GM12878 (cell line): ENCODE measurements around the gene RHBDD1. TPM values are rescaled to one million over a fixed set of nuclear protein-coding genes. Genes with fewer than 3 reads are reported as not detected.
A peak's percentile ranks its signal among the peaks of the same experiment; 100 is the strongest.
"Not testable (repeated sequence)": the region's sequence is repeated elsewhere in the genome, so short reads cannot be mapped to it uniquely, and the experiment has no call there.

Source experiments
- ATAC-seq: fragments of 200-7000 bp; cut with Tn5 transposase; 3 replicates; pipeline ENCODE4 v1.9.1; 2020; ENCODE audit warnings: mild to moderate bottlenecking, moderate library complexity
- BruUV-seq: library from RNA; stranded (reverse); fragments of 400-500 nt; replicated peaks from 2 replicates; lab custom pipeline; 2021; lab: Mats Ljungman, UMichigan
- CTCF ChIA-PET: fragments of 300-600 bp; sonication (Branson Sonifier 250); formaldehyde crosslinking; extraction: SDS; loops from one replicate; lab custom pipeline; 2021; ENCODE audit warnings: inconsistent platforms; lab: Yijun Ruan, JAX
- POLR2A ChIA-PET: fragments of 350-600 bp; formaldehyde crosslinking; extraction: SDS; loops from one replicate; lab custom pipeline; 2021; ENCODE audit warnings: inconsistent platforms; lab: Charles Lee
- RAD21 ChIA-PET: fragments of 300-600 bp; sonication (Branson Sonifier 250); formaldehyde crosslinking; loops from one replicate; lab custom pipeline; 2023; ENCODE audit warnings: antibody characterized with exemption; ENCODE audit not compliant: unreplicated experiment; lab: Charles Lee
- SMC1A ChIA-PET: fragments of 300-600 bp; sonication (Branson Sonifier 250); formaldehyde crosslinking; loops from one replicate; lab custom pipeline; 2023; ENCODE audit not compliant: unreplicated experiment, uncharacterized antibody; lab: Charles Lee
- DNase-seq: peaks from one replicate; pipeline ENCODE4 v3.0.0-alpha.2; 2011; ENCODE audit warnings: low read depth, low spot score
- FAIRE-seq: peaks from 3 replicates; lab custom pipeline; 2011; peaks lifted over from hg19 to GRCh38; lab: Jason Lieb, UNC
- H2AFZ ChIP-seq: 2 replicates; pipeline ENCODE4 v1.6.0; 2011; ENCODE audit warnings: low read depth, low read length, control low read depth; ENCODE audit not compliant: control insufficient read depth
- H3K27ac ChIP-seq: 2 replicates; pipeline ENCODE4 v1.5.1; 2011; ENCODE audit warnings: control low read depth; ENCODE audit not compliant: control insufficient read depth, insufficient read depth
- H3K27me3 ChIP-seq, 2 experiments: replicated peaks in 1 of 2; 2 replicates each; pipeline versions ENCODE4 v1.6.0 to v1.6.1; 2011; ENCODE audit warnings: low read length in 1 of 2; ENCODE audit not compliant: control insufficient read depth in 2 of 2, insufficient read depth in 2 of 2
- H3K36me3 ChIP-seq, 2 experiments: 2 replicates each; pipeline ENCODE4 v1.5.1; 2011; ENCODE audit warnings: low read length in 1 of 2; ENCODE audit not compliant: control insufficient read depth in 2 of 2, insufficient read depth in 2 of 2
- H3K4me1 ChIP-seq: 2 replicates; pipeline ENCODE4 v1.6.1; 2011; ENCODE audit warnings: mild to moderate bottlenecking, low read length, moderate library complexity, mixed read lengths; ENCODE audit not compliant: control insufficient read depth, insufficient read depth
- H3K4me2 ChIP-seq: 2 replicates; pipeline ENCODE4 v1.6.0; 2011; ENCODE audit warnings: control low read depth; ENCODE audit not compliant: control insufficient read depth, insufficient read depth
- H3K4me3 ChIP-seq: fragments of 200-600 bp; sonication (generic); 2 replicates; pipeline ENCODE4 v1.5.1; 2016
- H3K79me2 ChIP-seq: 2 replicates; pipeline ENCODE4 v1.6.0; 2011; ENCODE audit warnings: low read length; ENCODE audit not compliant: control insufficient read depth, insufficient read depth
- H3K9ac ChIP-seq: 2 replicates; pipeline ENCODE4 v1.8.0; 2011; ENCODE audit warnings: low read length, control low read depth, mixed read lengths; ENCODE audit not compliant: control insufficient read depth, insufficient read depth
- H3K9me3 ChIP-seq: replicated peaks from 3 replicates; pipeline ENCODE4 v1.5.1; 2011; ENCODE audit warnings: mild to moderate bottlenecking, low read length; ENCODE audit not compliant: control insufficient read depth, insufficient read depth
- H4K20me1 ChIP-seq: 2 replicates; pipeline ENCODE4 v1.6.0; 2011; ENCODE audit not compliant: control insufficient read depth, insufficient read depth
- ASH2L ChIP-seq: fragments of 300-600, 200-600 bp; sonication (generic); IDR thresholded peaks from 2 replicates; pipeline ENCODE4 v1.6.1; 2017; ENCODE audit warnings: low read depth, mild to moderate bottlenecking, borderline replicate concordance
- CBX5 ChIP-seq: sonication (generic); IDR thresholded peaks from 2 replicates; pipeline ENCODE4 v1.6.1; 2016; ENCODE audit warnings: low read depth, moderate library complexity, mild to moderate bottlenecking, inconsistent platforms
- DPF2 ChIP-seq: fragments of 450-650 bp; IDR thresholded peaks from 2 replicates; pipeline ENCODE4 v1.6.1; 2017; ENCODE audit warnings: mild to moderate bottlenecking
- ETV6 ChIP-seq, 2 experiments: fragments of 450-650 bp in 1 of 2; IDR thresholded peaks in 1 of 2; conservative IDR thresholded peaks in 1 of 2; 2 replicates each; pipeline ENCODE4 v1.6.1; 2014; ENCODE audit warnings: antibody characterized with exemption in 1 of 2, borderline replicate concordance in 1 of 2, low read depth in 1 of 2, mild to moderate bottlenecking in 1 of 2, moderate library complexity in 1 of 2
- MLLT1 ChIP-seq: fragments of 450-650 bp; IDR thresholded peaks from 2 replicates; pipeline ENCODE4 v1.6.1; 2016; ENCODE audit warnings: mild to moderate bottlenecking
- MTA2 ChIP-seq: fragments of 450-650 bp; IDR thresholded peaks from 2 replicates; pipeline ENCODE4 v1.6.1; 2016; ENCODE audit warnings: low read depth, mild to moderate bottlenecking, moderate library complexity
- PAX8 ChIP-seq: fragments of 450-650 bp; IDR thresholded peaks from 2 replicates; pipeline ENCODE4 v1.6.1; 2017; ENCODE audit warnings: mild to moderate bottlenecking, moderate library complexity
- RAD21 ChIP-seq: IDR thresholded peaks from 2 replicates; pipeline ENCODE4 v1.6.1; 2011; ENCODE audit warnings: mild to moderate bottlenecking, low read depth, low read length, moderate library complexity; ENCODE audit not compliant: insufficient read depth
- RUNX3 ChIP-seq: IDR thresholded peaks from 2 replicates; pipeline ENCODE4 v1.6.1; 2012; ENCODE audit warnings: low read length, inconsistent platforms
- SMC3 ChIP-seq: IDR thresholded peaks from 2 replicates; pipeline ENCODE4 v1.6.1; 2011; ENCODE audit warnings: low read length, improper control_type of control experiment, borderline replicate concordance
- TBL1XR1 ChIP-seq: IDR thresholded peaks from 2 replicates; pipeline ENCODE4 v1.6.1; 2012; ENCODE audit warnings: low read depth, low read length, improper control_type of control experiment
- ZNF217 ChIP-seq: fragments of 450-650 bp; IDR thresholded peaks from 2 replicates; pipeline ENCODE4 v1.6.1; 2017; ENCODE audit warnings: antibody characterized with exemption, mild to moderate bottlenecking
- WGBS: methylation state at CpG from one replicate; pipeline ENCODE4 v1.1.6; 2016; ENCODE audit warnings: low lambda C conversion rate; ENCODE audit not compliant: insufficient replicate concordance, insufficient coverage; ENCODE audit errors: missing lambda C conversion rate; 5-methylcytosine and 5-hydroxymethylcytosine counted together
- in situ Hi-C: fragments of 300-500 bp; cut with MboI; formaldehyde crosslinking; loops from 9 replicates; pipeline ENCODE4 v1.14.3; 2018; ENCODE audit warnings: mixed read lengths
- intact Hi-C: fragments of 100-400 bp; cut with micrococcal nuclease; formaldehyde crosslinking; loops from one replicate; pipeline ENCODE4 v1.14.2; 2022; ENCODE audit not compliant: unreplicated experiment
- polyA plus RNA-seq, 11 experiments: library from polyadenylated mRNA; depleted of rRNA in 4 of 11; unstranded in 6 of 11; stranded (reverse) in 5 of 11; fragments of >200 nt; fragmentation: Nextera tagmentation in 4 of 11; fragmentation: Illumina TruSeq in 1 of 11; extraction: Ambion mirVana in 4 of 11; extraction: Trizol in 1 of 11; gene quantifications; 1 replicate in 1 of 11; 2 replicates in 10 of 11; pipeline versions ENCODE4 v1.2.1 to v1.2.3, GENCODE V29; 2011 to 2016; ENCODE audit warnings: inconsistent platforms in 2 of 11, missing spikeins in 2 of 11, low read depth in 1 of 11
- total RNA-seq, 4 experiments: library from RNA; depleted of rRNA in 3 of 4; stranded (reverse); fragments of >200 nt in 3 of 4; fragmentation: Illumina TruSeq in 1 of 4; extraction: Trizol in 1 of 4; gene quantifications; 2 replicates each; pipeline versions ENCODE4 v1.2.1 to v1.2.3, GENCODE V29; 2013 to 2021

Gene RHBDD1
- total and polyA plus RNA-seq, 10 of the 15 experiments (the other 5 are each of a cell fraction or from before 2014, with no cell fraction given) = 7.1 to 36.4 (median 14.7) TPM

DNA sequence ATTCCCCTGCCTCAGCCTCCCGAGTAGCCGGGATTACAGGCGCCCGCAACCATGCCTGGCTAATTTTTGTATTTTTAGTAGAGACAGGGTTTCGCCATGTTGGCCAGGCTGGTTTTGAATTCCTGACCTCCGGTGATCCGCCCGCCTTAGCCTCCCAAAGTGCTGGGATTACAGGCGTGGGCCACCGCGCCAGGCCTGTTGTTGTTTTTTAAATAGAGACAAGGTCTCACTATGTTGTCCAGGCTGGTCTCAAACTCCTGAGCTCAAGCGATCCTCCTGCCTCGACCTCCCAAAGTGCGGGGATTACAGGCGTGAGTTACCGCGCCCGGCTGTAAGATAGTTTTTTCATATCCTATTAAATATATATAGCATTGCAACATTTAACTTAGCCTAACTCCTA, 974 bp upstream of the RHBDD1 start:
- 67% methylated on average over 18 of the region's 18 CpGs for WGBS
- intact Hi-C loops = loop anchor here (5.0 to 10.0 kb wide), 2 partner anchors 1793 to 1890 kb away; partner anchors contain the start of gene DOCK10
- not testable (repeated sequence) for H2AFZ ChIP-seq, H3K27me3 ChIP-seq, H4K20me1 ChIP-seq, H3K4me1 ChIP-seq
- POLR2A ChIA-PET = interaction anchor here (0.6 to 2.7 kb wide), 9 partner anchors 9 to 134 kb away, joined by 3 to 19 read pairs (median 3); no protein-coding TSS in a partner anchor
- peaks cover 61% of the 10 kb centered on the region for H3K79me2 ChIP-seq
- peak; percentile 75 for TF ChIP-seq MLLT1
- TF ChIP-seq, all 136 proteins: peak for 1; not testable (repeated sequence) for 135
- not testable (repeated sequence) for H3K36me3 ChIP-seq, ATAC-seq, H3K9me3 ChIP-seq, FAIRE-seq, DNase-seq, BruUV-seq
- peak overlapping the region; percentile 79 for H3K4me3 ChIP-seq
- H3K27ac ChIP-seq = peak overlapping the region; percentile 97
- H3K4me2 ChIP-seq = peak overlapping the region; percentile 97
- in situ Hi-C loops = loop anchor here (5.0 to 25.0 kb wide), 2 partner anchors 137 to 952 kb away; no protein-coding TSS in a partner anchor
- peak overlapping the region; percentile 98 for H3K9ac ChIP-seq
- RAD21 ChIA-PET = interaction anchor here (0.7 to 3.2 kb wide), 6 partner anchors 11 to 146 kb away, joined by 3 to 9 read pairs (median 4); no protein-coding TSS in a partner anchor
- CTCF ChIA-PET = interaction anchor here (0.6 to 1.7 kb wide), 14 partner anchors 8 to 526 kb away, joined by 3 to 12 read pairs (median 4); no protein-coding TSS in a partner anchor
- SMC1A ChIA-PET = interaction anchor here (0.5 to 2.5 kb wide), 14 partner anchors 10 to 1471 kb away, joined by 3 to 9 read pairs (median 5); no protein-coding TSS in a partner anchor

GRCh38 chr2:226835420-226835795, 446 bp upstream of the RHBDD1 start:
- RAD21 ChIA-PET = interaction anchor here (0.7 to 3.2 kb wide), 6 partner anchors 10 to 146 kb away, joined by 3 to 9 read pairs (median 4); no protein-coding TSS in a partner anchor
- H4K20me1 ChIP-seq = no peaks in the 10 kb centered on the region
- DNase-seq (no peak), ATAC-seq (peak; percentile 27), FAIRE-seq (no peak)
- peak overlapping the region; percentile 98 for H3K9ac ChIP-seq
- POLR2A ChIA-PET = interaction anchor here (0.6 to 2.7 kb wide), 9 partner anchors 9 to 134 kb away, joined by 3 to 19 read pairs (median 3); no protein-coding TSS in a partner anchor
- peak overlapping the region; percentile 79 for H3K4me3 ChIP-seq
- peaks cover 6% of the 10 kb centered on the region; the same call in 1 of the 2 replicates for H3K4me1 ChIP-seq
- no peaks in the 10 kb centered on the region; a peak in 1 of 4 replicates for H3K36me3 ChIP-seq
- peaks cover 65% of the 10 kb centered on the region for H3K79me2 ChIP-seq
- H2AFZ ChIP-seq = peak overlapping the region; percentile 82
- H3K27ac ChIP-seq = peak overlapping the region; percentile 97
- intact Hi-C loops = loop anchor here (5.0 to 10.0 kb wide), 2 partner anchors 1793 to 1891 kb away; partner anchors contain the start of gene DOCK10
- SMC1A ChIA-PET = interaction anchor here (0.5 to 2.5 kb wide), 14 partner anchors 10 to 261 kb away, joined by 3 to 9 read pairs (median 5); no protein-coding TSS in a partner anchor
- CTCF ChIA-PET = interaction anchor here (0.7 to 1.7 kb wide), 10 partner anchors 10 to 150 kb away, joined by 3 to 12 read pairs (median 4); no protein-coding TSS in a partner anchor
- no peaks in the 10 kb centered on the region for H3K27me3 ChIP-seq
- peak overlapping the region; percentile 97 for H3K4me2 ChIP-seq
- H3K9me3 ChIP-seq = no peaks in the 10 kb centered on the region
- under 1% methylated on average over 26 of the region's 26 CpGs for WGBS
- TSS peak; percentile 78 for BruUV-seq
- in situ Hi-C loops = loop anchor here (5.0 to 25.0 kb wide), 2 partner anchors 137 to 952 kb away; no protein-coding TSS in a partner anchor
- TF ChIP-seq CBX5 (no peak; the same call in 1 of the 2 replicates), SMC3 (peak; percentile 18; the same call in 1 of the 2 replicates), ETV6 (conservative IDR thresholded peaks at IDR 0.05 in 1 of 2, IDR thresholded peaks at IDR 0.05 in 1 of 2; ENCODE audit: borderline replicate concordance in 1 of 2, low read depth in 1 of 2) (no peak), ZNF217 (no peak), DPF2 (no peak), RUNX3 (no peak; the same call in 1 of the 2 replicates), PAX8 (no peak), TBL1XR1 (no peak; the same call in 1 of the 2 replicates), ASH2L (0 out of 2 replicates have a peak, but pooled peaks have one; percentile 75), RAD21 (no peak), MLLT1 (no peak), MTA2 (no peak)
